GM18867 (cell line): ENCODE results near the gene FSCN2.

Source experiments
- ATAC-seq: cut with Tn5 transposase; IDR thresholded peaks from one replicate; pipeline ENCODE4 v1.9.1; 2021; ENCODE audit warnings: mild to moderate bottlenecking, moderate library complexity; ENCODE audit not compliant: unreplicated experiment

FSCN2 gene

DNA sequence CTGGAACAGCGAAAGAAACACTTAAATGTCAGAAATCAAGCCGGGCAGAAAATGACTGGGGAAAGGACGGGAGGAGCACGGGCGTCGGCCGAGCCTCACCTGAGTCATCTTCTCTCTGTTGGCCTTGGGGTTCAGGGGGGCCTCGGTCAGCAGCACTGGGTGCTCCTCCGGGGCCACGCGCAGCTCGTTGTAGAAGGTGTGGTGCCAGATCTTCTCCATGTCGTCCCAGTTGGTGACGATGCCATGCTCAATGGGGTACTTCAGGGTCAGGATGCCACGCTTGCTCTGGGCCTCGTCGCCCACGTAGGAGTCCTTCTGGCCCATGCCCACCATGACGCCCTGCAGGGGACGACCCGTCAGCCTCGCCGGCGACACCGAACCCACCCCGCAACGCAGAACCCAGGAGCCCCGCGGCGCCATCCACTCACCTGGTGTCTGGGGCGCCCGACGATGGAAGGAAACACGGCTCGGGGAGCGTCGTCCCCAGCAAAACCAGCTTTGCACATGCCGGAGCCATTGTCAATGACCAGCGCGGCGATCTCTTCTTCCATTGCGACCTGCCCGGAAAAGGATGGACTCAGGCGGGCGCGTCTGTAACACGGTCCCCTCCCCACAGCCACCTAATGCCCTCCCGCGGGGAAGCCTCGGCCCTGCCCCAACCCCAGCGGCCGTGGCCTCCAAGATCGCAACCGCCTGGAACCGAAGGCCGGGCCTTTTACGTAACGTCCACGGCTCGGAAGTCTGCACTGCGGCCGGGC, 16.2 kb upstream of the FSCN2 start:
- no peak for ATAC-seq

DNA sequence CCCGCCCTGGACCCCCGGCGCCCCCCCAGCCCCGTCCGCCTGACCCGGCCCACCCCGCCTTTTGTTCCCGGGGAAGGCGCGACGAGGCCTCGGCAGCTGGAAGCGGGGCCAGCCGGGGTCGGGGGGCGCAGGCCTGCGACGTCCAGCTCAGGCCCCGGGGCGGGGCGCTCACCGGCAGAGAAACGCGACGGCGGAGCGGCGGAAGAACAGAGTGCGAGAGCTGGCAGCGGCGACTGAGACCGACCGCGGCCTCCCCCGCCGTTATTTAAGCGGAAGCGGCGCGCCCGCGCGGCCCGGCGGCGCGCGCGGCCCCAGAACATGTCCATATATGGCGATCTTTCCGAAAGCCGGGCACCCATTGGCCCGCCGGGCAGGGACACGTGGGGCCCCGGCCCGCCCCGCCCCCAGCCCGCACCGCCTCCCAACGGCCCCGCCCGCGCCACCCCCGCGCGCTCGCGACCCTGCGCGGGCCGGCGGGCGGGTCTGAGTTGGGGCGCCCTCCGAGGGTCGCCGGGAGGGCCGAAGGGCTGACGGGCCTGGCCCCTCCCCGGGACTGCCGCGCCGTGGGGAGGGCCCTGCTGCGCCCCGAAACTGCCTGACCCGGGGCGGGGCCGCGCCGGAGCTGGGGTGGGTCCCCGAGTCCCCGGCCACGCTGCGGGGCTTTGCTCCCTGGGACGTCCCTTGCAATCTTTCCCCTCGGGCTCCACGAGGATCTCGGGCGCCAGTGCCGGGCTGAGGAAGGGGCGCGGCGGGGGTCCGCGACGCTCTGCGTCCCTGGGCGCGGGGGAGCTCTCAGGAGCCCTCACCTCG, 15.4 kb upstream of the FSCN2 start, which contains the start of gene ACTG1:
TSS of gene ACTG1 (minus strand) at position 238 of the 810 bp plus-strand sequence. CDS start 445 bp downstream, outside the sequence.
- ATAC-seq = peak; percentile 51

DNA sequence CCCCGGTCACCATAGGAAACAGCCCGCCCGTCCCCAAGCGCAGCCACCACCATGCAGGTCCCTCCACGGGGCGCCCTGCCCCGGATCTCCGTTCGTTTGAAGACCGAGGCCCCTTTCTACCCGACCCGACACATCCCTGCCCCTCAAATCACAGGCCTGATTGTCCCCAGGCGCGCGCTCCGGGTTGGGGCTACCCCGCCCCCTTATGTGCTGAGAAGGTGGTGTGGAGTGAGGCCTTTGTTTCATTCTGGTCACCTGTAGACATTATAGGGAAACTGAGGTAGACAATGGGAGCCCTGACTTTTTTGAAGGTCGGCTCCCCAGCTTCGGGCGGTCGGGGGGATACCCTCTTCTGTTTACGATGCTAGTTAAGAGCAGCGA, 14.8 kb upstream of the FSCN2 start:
- ATAC-seq = peak; percentile 3

DNA sequence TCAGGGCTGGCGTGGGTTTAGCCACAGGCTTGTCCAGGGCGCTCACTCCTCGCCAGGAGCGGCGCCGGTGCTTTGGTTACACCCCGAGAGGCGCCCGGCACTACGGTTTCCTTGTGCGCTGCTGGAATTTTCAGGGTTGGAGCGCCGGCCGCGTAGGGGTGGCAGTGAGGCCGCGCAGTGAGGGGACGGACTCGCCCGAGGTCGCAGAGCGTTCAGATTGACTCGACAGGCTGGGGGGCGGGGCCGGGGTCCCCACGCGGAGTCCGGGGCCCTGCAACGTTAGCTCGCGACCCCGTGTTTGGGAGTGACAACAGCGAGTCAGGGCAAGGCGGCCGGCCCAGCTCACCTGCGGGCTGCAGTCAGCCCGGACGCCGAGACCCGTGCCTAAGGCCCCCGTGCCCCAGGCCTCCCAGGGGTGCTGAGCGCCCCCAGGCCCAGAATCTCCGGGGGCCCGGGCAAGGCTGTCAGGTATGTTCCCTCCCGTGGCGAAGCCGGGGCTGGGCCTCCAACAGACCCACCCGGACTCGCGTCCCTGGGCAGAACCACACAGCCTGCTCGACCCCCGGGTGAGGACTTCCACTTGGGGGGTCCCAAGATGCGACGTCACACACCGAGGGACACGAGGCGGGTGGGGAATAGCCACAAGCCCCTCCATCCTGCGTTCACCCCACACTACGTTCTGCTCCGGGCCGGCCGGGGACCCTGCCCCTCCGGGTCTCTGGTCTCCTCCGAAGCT, 14.3 kb upstream of the FSCN2 start:
- peak; percentile 2 for ATAC-seq

DNA sequence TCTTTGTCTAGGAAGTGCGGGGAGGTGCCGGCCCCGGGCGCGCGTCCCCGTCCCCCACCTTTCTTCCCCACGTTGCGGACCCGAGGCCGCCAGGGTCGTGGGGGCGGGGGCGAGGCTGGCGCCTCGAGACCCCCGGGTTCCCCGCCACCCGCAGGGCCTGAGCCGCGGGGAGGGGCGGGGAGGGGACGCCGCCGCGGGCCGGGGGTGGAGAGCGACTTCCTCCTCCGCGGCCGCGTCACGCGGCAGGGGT, 13.8 kb upstream of the FSCN2 start:
- ATAC-seq = no peak

DNA sequence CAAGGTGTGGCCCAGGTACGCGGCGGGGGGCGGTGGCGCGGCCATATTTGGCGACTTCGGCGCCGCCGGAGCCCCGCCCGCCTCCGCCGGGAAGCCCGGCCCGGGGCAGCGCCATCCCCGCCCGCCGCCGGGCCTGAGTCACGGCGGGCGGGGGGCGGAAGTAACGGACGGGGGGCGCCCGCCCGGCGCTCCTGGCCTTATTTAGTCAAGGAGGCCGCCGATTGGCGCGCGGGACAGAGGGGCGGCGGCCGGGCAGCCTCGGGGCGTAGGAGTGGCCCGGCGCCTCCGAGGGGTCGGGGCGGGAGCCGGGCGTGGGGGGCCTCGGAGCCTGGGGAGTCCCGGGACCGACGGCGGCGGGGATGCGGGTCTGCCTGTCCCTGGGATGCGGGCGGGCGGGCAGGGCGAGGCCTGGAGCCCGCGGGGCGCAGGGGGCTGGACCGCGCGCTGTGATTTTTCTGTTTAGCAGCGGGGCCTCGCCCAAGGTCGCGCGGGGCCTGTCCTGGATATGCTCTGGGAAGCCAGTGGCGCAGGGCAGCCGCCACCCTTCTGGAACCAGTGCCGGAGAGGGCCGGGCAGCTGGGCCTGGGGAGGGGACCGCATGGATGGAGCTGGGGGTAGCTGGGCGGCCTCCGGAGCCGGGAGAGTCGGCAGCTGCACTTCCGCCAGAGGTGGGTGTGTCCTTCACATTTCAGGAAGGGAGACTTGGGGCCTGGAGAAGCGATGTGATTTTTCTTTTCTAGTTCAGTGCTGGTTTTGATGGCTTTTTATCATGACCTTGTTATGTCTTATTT, 13.2 kb upstream of the FSCN2 start:
- peak; percentile 17 for ATAC-seq

DNA sequence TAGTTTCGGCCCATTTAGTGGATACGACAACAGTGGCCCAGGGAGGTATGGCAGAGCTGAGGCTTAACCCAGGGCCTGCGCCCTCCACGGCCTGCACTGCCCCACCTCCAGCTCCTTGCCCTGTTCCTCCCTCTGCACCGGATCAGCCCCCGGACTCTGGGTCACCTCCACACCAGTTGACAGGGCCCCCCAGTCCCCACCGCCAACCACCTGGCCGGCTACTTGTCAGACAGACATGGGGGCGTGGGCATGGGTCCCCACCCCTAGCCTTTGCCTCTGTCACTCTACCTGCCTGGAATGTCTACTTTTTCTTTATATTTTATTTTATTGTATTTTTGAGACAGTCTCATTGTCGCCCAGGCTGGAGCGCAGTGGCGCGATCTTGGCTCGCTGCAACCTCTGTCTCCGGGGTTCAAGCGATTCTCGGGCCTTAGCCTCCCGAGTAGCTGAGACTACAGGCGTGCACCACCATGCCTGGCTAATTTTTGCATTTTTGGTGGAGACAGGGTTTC, 12.6 kb upstream of the FSCN2 start:
- no peak for ATAC-seq

DNA sequence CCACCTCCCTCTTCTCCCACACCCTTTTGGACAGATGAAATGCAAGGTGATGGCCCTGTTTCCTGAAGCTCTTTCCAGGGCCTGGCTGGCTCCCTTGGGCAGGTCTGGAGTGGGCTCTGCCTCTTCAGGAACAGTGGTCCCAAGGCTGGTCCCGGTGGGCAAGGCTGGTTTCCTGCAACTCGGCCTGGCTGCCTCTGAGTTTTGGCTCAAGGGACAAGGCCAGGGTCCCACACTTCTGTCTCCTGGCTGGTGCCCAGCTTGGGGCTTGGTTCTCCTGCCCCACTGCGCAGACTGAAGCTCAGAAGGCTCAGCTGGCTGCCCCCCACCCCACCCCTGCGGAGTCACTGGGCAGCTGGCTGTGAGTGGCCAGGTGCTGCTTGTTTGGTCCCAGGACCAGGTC, 11.7 kb upstream of the FSCN2 start:
- ATAC-seq = no peak

DNA sequence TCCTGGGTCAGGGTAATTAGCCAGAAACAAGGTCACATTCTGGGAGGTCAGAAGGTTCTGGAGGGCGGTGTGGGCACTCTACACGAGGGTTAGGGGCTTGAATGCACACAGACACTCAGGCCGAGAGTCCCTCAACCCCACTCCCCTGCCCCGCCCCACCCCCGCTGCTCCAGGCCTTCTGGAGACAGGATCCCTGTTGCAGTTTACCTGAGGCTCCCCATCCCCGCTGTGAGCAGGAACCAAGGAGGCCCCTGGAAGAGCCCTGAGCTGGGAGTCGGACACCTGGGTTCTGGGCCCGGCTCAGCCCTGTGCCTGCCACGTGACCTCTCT, 11.2 kb upstream of the FSCN2 start:
- ATAC-seq = no peak

DNA sequence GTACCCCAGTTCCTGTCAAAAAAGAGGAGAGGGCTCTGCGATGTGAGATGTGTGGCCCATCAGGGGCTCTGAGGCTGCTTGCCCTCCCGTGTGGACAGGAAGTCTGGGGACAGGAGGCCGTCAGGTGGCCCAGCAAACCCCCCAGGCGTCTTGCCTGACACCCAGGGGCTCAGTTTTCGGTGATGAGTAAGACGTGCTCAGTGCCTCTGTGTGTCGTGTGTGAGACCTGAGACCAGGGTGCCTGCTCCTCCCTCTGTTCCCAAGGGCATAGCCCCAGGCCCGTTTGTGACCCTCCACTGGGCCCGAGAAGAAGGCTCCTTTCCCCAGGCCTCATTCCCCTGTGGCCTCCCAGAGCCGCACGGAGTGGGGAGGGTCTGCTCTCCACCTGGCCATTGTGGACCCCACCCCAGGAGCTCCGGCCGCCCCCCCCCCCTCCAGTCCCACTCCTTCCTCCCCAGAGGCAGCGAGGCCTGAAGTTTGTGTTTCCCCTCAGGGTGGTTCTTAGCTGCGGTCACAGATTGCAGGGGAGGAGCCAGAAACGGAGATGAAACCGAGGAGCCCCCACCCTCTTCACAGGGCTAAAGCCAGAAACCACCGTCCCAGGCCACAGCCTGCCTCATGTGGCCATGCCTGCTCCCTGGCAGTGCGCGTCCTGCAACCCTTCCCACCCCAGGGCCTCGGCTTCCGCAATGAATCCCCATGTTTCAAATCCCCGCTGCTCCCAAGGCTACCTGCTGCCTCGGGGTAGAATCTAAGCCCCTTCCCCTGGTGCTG, 10.7 kb upstream of the FSCN2 start:
- no peak for ATAC-seq

DNA sequence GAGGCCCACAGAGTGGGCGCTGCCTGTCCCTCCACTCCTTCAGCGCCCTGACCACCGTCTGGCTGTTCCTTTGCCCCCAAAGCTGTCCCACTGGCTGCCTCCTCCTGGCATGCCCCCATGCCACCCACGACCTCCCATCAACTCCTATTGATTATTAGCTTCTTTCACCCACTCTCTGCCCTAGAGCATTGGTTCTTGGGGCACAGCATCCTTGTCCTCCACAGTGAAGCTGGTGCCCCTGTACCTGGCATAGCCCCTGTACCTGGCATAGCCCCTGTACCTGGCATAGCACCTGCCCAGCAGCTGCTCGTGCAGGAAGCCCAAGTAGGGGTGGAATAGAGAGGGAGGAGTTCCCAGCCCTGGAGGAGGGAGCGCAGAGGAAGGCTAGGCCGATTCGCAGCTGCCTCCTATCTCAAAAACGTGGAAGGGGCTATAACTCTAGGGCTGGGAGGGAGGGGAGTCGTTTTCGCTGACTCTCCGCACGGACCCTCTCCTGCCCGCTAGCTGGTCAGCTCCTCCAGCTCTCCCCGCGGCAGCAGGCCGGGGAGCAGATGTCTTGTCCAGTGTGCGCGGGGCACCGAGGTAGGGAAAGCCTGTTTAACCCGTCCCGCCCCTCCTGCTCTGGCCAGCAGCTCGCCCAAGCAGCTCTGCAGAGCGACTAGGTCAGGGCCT, 9.9 kb upstream of the FSCN2 start:
- no peak for ATAC-seq

DNA sequence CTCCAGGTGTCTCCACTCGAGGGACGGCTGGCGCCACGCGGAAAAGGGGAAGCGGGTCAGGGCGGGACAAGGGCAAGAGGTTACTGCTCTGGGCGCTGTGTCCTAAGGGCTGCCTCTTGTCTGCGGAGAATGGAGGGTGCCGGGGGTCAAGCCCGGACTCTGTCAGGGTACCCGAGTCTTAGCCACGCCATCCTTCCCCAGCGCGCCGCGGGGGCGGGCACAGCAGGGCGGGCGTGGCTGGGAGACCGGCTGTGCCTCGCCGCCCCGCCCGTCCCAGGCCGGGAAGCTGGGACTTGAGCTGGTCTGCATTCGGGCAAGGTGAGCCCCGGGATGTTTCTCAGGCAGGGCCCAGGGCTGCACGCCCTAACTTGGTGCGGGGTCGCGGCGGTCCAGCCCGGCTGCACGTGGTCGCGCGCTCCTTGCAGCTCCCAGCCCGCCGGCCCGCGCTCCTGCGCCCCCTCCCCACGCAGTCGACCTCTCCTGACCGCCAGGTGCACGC, 9.3 kb upstream of the FSCN2 start:
- no peak for ATAC-seq

DNA sequence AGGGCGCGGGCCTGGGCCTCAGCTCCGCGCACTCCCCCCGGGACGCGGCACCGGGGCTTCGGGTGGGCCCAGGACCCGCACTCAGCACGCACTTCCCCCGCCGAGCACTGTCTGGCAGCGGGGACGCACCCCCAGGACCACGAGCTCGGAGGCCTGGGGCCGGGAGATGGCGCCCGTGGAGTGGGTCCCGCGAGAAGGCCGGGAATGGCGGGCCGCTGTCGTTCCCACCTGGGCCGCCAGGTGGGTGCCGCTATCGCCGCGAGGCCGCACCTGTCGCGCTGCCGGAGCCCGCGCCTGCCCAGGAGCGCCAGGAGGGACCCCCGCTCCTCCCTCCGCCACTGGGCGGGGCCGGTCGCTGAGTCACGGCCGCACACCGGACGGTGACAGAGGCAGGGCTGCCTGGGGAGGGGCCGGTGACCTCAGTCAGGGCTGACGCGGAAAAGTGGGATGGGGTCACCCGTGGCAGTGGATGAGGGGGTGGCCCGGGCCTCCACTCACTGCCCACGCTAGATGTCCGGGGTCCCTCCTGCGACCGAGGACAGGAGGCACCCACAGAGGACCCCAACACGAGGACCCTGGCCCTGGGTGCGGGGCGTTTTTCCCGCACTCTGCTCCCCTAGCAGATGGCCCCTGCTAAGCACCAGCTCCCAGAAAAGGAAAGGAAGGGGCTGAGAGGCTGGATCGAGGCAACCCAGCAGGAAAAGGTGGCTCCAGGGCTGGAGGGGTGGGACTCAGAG, 8.7 kb upstream of the FSCN2 start:
- no peak for ATAC-seq

DNA sequence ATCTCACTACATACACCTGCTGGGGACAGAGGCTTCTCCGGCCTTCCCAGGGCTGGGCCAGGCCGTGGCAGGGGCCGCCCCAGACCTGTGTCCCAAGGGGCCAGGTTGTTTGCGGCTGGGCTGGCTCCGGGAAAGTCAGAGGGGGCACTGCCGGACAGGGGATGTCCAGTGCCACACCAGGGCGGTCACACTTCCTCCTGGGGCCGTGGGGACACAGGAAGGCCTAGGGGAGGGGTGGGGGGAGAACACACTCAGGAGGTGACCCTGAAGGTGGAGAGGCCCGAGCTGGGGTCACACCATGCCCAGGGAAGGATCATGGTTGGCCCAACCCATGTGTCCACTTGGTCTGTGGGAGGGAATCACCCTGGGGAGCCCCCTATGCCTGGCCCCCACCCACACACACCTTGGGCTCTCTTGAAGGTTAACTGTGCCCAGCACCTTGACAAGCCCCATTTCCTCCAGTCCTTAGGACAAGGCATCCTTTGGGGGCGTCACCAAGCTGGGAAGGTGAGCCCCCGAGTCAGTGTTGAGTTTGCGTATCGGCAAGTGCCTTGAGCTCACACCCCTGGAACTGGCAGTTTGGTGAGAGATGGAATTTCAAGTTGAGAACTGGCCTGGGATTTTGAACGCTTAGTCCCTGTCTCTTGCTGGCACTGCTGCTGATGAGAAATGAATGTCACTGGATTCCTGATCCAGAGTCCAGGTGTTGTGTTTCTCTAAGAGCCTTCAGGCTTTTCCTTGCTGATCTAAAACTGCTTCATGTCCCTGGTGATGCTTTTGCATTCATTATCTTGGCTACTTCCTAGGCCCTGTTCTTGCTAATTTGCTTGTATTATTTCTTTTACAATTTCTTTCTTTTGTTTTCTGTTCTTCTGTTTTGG, 7.9 kb upstream of the FSCN2 start:
- no peak for ATAC-seq

DNA sequence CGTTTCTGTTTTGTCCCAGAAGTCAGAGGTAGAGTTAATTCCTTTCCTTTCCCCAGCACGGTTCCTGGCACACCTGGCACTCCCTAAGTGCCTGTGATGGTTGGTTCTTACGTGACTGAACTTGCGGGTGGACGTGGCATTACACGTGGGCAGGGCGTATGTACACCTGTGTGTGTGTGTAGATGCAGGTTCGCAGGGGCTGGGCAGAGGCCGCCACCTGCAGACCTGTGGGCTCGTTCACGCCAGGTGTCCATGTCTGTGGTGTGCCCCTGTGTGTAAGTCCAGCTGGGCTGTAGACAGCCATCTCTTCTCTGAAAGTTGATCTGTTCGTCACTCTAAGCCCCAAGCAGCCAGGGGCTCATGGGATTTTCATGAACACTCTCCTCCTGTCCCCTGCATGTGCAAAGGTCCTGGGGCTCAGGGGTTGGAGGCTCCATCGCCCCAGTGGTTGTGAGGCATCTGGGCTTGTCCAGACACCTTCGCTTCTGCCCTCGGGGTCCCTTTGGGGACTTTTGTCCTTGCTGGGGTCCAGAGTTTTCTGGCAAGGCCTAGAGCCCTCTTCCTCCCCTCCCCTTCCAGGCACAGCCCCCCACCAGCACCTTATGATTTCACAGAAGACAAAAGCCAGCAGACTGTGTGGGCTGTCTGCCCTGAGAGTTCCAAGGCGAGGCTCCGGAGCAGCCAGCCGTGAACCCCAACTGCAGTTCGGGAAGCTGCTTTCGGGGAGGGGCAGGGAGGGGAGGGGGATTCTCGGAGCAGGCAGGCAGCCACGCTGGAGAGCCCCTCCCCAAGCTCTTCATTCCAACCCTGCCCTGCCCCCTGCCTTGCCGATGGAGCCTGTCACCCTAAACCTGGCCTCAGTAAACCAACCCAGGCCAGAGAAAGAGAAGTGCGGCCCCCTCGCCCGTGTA, 5.4 kb upstream of the FSCN2 start:
- ATAC-seq = no peak

DNA sequence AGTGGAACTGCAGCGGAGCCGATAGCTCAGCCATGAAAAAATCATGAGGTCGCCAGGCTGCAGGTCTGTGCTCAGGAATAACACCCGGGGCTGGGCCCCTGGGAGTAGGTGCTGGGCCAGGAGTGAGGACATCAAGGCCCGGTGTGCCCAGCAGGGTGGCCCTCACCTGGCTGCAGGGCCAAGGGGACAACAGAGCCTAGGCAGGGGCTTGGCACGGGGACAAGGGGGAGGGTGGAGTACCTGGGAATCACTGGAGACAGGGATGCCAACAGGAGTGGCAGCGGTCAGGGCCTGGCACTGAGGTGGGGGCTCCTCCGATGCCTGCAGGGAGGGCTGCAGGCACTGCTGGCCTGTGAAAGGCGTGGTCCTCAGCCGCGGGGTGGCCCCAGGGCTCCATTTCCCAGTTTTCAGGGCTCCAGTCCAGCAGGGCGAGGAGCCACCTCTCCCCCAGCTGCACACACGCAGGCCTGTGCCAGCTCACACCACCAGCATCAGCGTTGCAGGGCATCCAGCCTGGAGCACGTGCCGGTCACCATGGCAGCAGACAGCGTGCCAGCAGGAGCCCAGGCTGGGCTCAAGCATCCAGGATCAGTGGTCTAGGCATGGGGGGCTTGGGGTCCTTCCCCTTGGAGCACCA, 4.7 kb upstream of the FSCN2 start:
- no peak for ATAC-seq
